Keratinocyte (primary cell): ENCODE data around the gene RBP4. TPM values are rescaled to one million over a fixed set of nuclear protein-coding genes. Genes with fewer than 3 reads are reported as not detected.

Source experiments
- DNase-seq: peaks from one replicate; pipeline ENCODE4 v3.0.0-alpha.2; 2011; ENCODE audit warnings: low read depth, missing footprints, low spot score
- FAIRE-seq: peaks from 2 replicates; lab custom pipeline; 2011; peaks lifted over from hg19 to GRCh38; lab: Jason Lieb, UNC
- H2AFZ ChIP-seq: 2 replicates; pipeline ENCODE4 v1.6.0; 2012; ENCODE audit warnings: low read length, control low read depth, inconsistent platforms; ENCODE audit not compliant: control insufficient read depth
- H3K27ac ChIP-seq: 2 replicates; pipeline ENCODE4 v1.5.1; 2011; ENCODE audit warnings: low read length; ENCODE audit not compliant: control insufficient read depth, insufficient read depth
- H3K27me3 ChIP-seq: 3 replicates; pipeline ENCODE4 v1.6.0; 2011; ENCODE audit warnings: low read length; ENCODE audit not compliant: control insufficient read depth, insufficient read depth; ENCODE audit errors: extremely low read depth
- H3K36me3 ChIP-seq, 2 experiments: 2 replicates in 1 of 2; 3 replicates in 1 of 2; pipeline ENCODE4 v1.5.1; 2011; ENCODE audit warnings: low read length in 2 of 2, mild to moderate bottlenecking in 1 of 2; ENCODE audit not compliant: control insufficient read depth in 2 of 2, insufficient read depth in 2 of 2; ENCODE audit errors: extremely low read depth in 1 of 2
- H3K4me1 ChIP-seq: 3 replicates; pipeline ENCODE4 v1.5.1; 2011; ENCODE audit warnings: low read length; ENCODE audit not compliant: control insufficient read depth, insufficient read depth; ENCODE audit errors: extremely low read depth
- H3K4me2 ChIP-seq: 3 replicates; pipeline ENCODE4 v1.6.0; 2011; ENCODE audit warnings: low read depth, low read length; ENCODE audit not compliant: control insufficient read depth, insufficient read depth; ENCODE audit errors: extremely low read depth
- H3K4me3 ChIP-seq, 3 experiments: fragments of 200-600 bp in 1 of 3; sonication (generic) in 1 of 3; 2 replicates in 2 of 3; 3 replicates in 1 of 3; pipeline ENCODE4 v1.5.1; 2011 to 2016; ENCODE audit warnings: low read length in 3 of 3, mild to moderate bottlenecking in 3 of 3, control low read depth in 2 of 3, inconsistent platforms in 1 of 3, low read depth in 1 of 3, mixed read lengths in 1 of 3, mixed run types in 1 of 3, moderate library complexity in 1 of 3; ENCODE audit not compliant: control insufficient read depth in 2 of 3, insufficient read depth in 2 of 3; ENCODE audit errors: extremely low read depth in 1 of 3
- H3K79me2 ChIP-seq: 2 replicates; pipeline ENCODE4 v1.6.0; 2012; ENCODE audit warnings: low read length; ENCODE audit not compliant: control insufficient read depth, insufficient read depth
- H3K9ac ChIP-seq: 3 replicates; pipeline ENCODE4 v1.6.0; 2011; ENCODE audit warnings: low read length; ENCODE audit not compliant: control insufficient read depth, insufficient read depth; ENCODE audit errors: extremely low read depth
- H3K9me1 ChIP-seq: 3 replicates; pipeline ENCODE4 v1.6.0; 2011; ENCODE audit warnings: low read length; ENCODE audit not compliant: control insufficient read depth, insufficient read depth; ENCODE audit errors: extremely low read depth
- H3K9me3 ChIP-seq: 2 replicates; pipeline ENCODE4 v1.5.1; 2012; ENCODE audit warnings: low read depth, low read length; ENCODE audit not compliant: control insufficient read depth
- H4K20me1 ChIP-seq: 3 replicates; pipeline ENCODE4 v1.6.0; 2011; ENCODE audit warnings: low read length; ENCODE audit not compliant: control insufficient read depth, insufficient read depth; ENCODE audit errors: extremely low read depth
- EZH2 ChIP-seq: IDR thresholded peaks from one replicate; pipeline ENCODE4 v1.6.1; 2012; ENCODE audit warnings: inconsistent platforms, mild to moderate bottlenecking, low read length, moderate library complexity
- dilution Hi-C: fragments of 300-500 bp; cut with MboI; formaldehyde crosslinking; loops from one replicate; pipeline ENCODE4 v1.7.0; 2020; ENCODE audit warnings: low sequenced_read_pairs; ENCODE audit not compliant: extremely low pct_ligation_motif_present
- polyA minus RNA-seq, 3 experiments: library from RNA; depleted of rRNA, polyadenylated mRNA; stranded (reverse); fragments of >200 nt; gene quantifications; 1 replicate in 1 of 3; 2 replicates in 1 of 3; 3 replicates in 1 of 3; pipeline ENCODE4 v1.2.3, GENCODE V29; 2011
- polyA plus RNA-seq, 5 experiments: library from polyadenylated mRNA; depleted of rRNA in 3 of 5; stranded (reverse) in 3 of 5; stranded (forward) in 1 of 5; unstranded in 1 of 5; fragments of >200 nt; gene quantifications; 1 replicate in 1 of 5; 2 replicates in 3 of 5; 3 replicates in 1 of 5; pipeline versions ENCODE4 v1.2.1 to v1.2.3, GENCODE V29; 2011 to 2012; ENCODE audit warnings: missing spikeins in 2 of 5, low read depth in 1 of 5, low replicate concordance in 1 of 5
- TF ChIP-seq, protein P1 (sequence below), 3 experiments: IDR thresholded peaks in 1 of 3; conservative IDR thresholded peaks in 1 of 3; optimal IDR thresholded peaks in 1 of 3; 2 replicates in 2 of 3; 3 replicates in 1 of 3; pipeline versions ENCODE3 to v1.5.1; 2011; ENCODE audit warnings: low read length in 3 of 3, mild to moderate bottlenecking in 3 of 3, moderate library complexity in 2 of 3, control low read depth in 1 of 3, inconsistent platforms in 1 of 3; ENCODE audit not compliant: insufficient read depth in 2 of 3; ENCODE audit errors: extremely low read depth in 1 of 3

RBP4 gene
- polyA plus RNA-seq (not detected in 3 replicates), polyA minus RNA-seq (not detected in 3 replicates)
- not detected for polyA plus RNA-seq (2011; ENCODE audit: low read depth)
- not detected in 2 replicates for polyA plus RNA-seq (2011; cell fraction: cytosol; rRNA removed)
- polyA plus RNA-seq (2011; cell fraction: nucleus; rRNA removed), result not detected in 2 replicates
- not detected in 2 replicates for polyA plus RNA-seq (2012; ENCODE audit: low replicate concordance)
- polyA minus RNA-seq (2011; cell fraction: cytosol; rRNA and poly(A)+ RNA removed), result not detected
- polyA minus RNA-seq (2011; cell fraction: nucleus; rRNA and poly(A)+ RNA removed), result not detected in 2 replicates

DNA sequence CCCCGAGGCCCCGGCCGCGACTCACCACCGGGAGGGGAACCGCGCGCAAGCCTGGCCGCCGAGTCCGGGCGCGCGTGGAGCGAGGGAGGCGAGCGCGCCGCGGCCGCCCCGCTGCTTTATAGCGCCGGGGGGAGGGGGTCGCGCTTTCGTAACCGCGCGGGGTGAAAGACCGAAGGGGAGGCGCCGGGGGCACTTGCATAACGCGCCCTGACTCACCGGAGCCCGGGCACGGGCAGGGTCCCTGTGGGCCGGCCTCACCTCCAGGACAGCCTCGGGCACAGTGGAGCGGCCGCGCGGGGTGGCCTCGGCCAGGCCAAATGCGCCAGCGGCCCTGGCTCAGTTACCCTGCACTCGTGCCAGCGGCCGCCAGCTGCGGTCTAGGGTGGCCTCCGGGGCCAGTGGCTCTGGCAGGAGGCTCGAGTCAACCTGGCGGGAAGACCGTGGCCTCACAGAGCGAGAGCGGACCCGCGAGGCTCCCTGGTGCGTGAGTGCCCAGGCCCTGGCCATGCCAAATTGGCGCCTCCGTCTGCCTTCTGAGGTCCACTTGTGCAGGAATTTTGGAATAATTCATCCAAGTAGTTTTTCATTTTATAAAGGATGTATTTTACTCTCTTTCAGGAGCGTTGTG is at the start of gene RBP4:
Gene RBP4, minus strand, starts transcription at position 90 of the 628 bp plus-strand sequence. CDS start 207 bp downstream, outside the sequence.
- no peaks in the 10 kb centered on the region for H3K36me3 ChIP-seq
- H3K4me1 ChIP-seq, result no peaks in the 10 kb centered on the region
- dilution Hi-C loops, result no loop called here
- H3K4me3 ChIP-seq, result no peak within 1 kb of the TSS
- peak within 1 kb of the TSS; percentile 25 for H3K4me2 ChIP-seq
- no peak within 1 kb of the TSS for H2AFZ ChIP-seq
- no peaks in the 10 kb centered on the region for H3K79me2 ChIP-seq
- no peak within 1 kb of the TSS for H3K27ac ChIP-seq
- H3K9me1 ChIP-seq, result no peaks in the 10 kb centered on the region
- TF ChIP-seq, protein P1, sequence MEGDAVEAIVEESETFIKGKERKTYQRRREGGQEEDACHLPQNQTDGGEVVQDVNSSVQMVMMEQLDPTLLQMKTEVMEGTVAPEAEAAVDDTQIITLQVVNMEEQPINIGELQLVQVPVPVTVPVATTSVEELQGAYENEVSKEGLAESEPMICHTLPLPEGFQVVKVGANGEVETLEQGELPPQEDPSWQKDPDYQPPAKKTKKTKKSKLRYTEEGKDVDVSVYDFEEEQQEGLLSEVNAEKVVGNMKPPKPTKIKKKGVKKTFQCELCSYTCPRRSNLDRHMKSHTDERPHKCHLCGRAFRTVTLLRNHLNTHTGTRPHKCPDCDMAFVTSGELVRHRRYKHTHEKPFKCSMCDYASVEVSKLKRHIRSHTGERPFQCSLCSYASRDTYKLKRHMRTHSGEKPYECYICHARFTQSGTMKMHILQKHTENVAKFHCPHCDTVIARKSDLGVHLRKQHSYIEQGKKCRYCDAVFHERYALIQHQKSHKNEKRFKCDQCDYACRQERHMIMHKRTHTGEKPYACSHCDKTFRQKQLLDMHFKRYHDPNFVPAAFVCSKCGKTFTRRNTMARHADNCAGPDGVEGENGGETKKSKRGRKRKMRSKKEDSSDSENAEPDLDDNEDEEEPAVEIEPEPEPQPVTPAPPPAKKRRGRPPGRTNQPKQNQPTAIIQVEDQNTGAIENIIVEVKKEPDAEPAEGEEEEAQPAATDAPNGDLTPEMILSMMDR (optimal IDR thresholded peaks at IDR 0.05 in 1 of 3, IDR thresholded peaks at IDR 0.05 in 1 of 3, conservative IDR thresholded peaks at IDR 0.05 in 1 of 3; ENCODE audit: extremely low read depth in 1 of 3, insufficient read depth in 2 of 3, low read length in 3 of 3), result no peak
- TF ChIP-seq EZH2, result no peak
- H3K27me3 ChIP-seq, result peaks cover 42% of the 10 kb centered on the region
- no peak within 1 kb of the TSS for H3K9ac ChIP-seq
- no peaks in the 10 kb centered on the region for H3K9me3 ChIP-seq
- DNase-seq, result no peak
- H4K20me1 ChIP-seq, result no peaks in the 10 kb centered on the region
- FAIRE-seq, result no peak

DNA sequence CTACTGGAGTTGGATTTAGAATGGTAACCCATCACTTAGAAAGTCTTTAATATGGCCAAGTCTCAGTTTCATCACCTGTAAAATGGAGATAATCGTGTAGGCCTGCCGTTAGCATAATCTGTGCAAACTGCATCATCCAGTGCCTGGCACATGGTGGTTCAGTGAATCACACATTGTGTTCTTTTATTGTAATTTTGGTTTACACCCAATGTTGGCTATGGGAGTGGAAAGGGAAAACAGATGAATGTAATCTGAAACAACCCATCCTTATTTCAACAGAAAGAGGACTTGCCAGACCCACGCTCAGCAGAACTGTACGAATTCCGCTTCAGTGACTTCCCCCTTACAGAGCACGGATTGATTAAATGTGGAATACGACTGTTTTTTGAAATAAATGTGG is 38.8 kb upstream of the RBP4 start:
- H2AFZ ChIP-seq, result no peak overlapping the region
- no peak for FAIRE-seq

More for the DNA sequence above, 38.8 kb upstream of the RBP4 start:
- Histone ChIP-seq H3K36me3 (no peaks in the 10 kb centered on the region), H3K9ac (no peak overlapping the region), H3K79me2 (no peaks in the 10 kb centered on the region), H3K9me1 (no peaks in the 10 kb centered on the region), H3K4me2 (no peak overlapping the region), H3K4me3 (no peak overlapping the region), H4K20me1 (no peaks in the 10 kb centered on the region), H3K9me3 (no peaks in the 10 kb centered on the region), H3K4me1 (no peaks in the 10 kb centered on the region), H3K27ac (no peak overlapping the region), H3K27me3 (no peaks in the 10 kb centered on the region)
- TF ChIP-seq, protein P1 (optimal IDR thresholded peaks at IDR 0.05 in 1 of 3, IDR thresholded peaks at IDR 0.05 in 1 of 3, conservative IDR thresholded peaks at IDR 0.05 in 1 of 3; ENCODE audit: extremely low read depth in 1 of 3, insufficient read depth in 2 of 3, low read length in 3 of 3), result no peak
- TF ChIP-seq EZH2, result no peak
- DNase-seq, result no peak
- dilution Hi-C loops, result no loop called here
